Activated naive CD4-positive, alpha-beta T cell treated with anti-CD3 and anti-CD28 coated beads, Interleukin-2, amount 50 U/mL, for 16 hours (primary cell): ENCODE data around the gene TADA1.
"Not testable (repeated sequence)": the region's sequence is repeated elsewhere in the genome, so short reads cannot be mapped to it uniquely, and the experiment has no call there.

Experiments used
- DNase-seq: peaks from one replicate; pipeline ENCODE4 v3.0.0-alpha.2; 2020

The TADA1 gene

DNA sequence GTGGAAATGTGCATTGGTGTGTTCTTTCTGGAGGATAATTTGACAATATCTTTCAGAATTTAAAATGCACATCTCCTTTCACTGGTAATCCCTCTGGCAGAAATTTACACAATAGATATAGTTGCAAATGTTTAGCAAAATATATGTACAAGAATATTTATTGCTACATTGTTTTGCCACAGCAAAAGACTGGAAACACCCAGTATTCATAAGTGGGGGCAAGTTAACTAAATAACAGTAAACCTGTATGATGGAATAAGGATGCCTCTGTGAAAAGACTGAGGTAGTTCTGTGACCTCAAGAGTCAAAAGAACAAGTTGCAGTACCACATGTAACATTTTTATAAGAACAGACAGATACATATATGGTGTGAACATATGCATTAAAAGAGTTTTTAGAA, 13.7 kb upstream of the TADA1 start:
- DNase-seq, result no peak

DNA sequence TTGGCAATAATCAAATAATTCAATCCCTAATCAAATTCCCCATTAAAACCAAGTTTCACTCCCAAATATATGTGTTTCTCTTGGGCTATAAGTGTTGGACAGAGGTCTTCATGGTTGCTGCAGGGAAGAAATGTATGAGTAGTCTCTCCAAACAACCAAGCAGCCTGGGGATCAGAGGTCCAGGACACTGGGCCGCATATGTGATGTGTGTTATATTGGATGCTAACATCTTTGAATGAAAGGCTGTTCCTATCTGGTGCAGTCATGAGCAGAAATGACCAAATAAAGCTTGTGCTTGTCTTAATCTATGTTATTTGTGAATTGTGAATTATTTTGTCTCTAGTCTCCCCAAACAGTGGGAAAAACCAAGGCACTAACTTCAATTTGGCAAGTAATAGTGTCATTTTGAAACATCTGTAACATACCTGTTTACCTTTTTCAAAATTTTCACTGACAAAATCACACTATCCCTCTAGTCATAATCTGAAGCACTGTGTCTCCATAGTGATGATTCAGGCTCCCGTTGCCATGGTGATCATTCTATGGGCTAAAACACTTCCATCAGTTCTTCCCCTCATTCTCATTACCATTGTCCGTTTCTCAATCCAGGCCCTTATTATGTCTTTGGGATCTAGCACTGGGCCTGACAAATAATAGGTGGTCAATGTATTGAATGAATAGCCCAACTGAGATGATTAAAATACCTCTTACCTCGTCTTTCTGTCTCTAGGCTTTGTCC, 12.5 kb upstream of the TADA1 start:
- no peak for DNase-seq

DNA sequence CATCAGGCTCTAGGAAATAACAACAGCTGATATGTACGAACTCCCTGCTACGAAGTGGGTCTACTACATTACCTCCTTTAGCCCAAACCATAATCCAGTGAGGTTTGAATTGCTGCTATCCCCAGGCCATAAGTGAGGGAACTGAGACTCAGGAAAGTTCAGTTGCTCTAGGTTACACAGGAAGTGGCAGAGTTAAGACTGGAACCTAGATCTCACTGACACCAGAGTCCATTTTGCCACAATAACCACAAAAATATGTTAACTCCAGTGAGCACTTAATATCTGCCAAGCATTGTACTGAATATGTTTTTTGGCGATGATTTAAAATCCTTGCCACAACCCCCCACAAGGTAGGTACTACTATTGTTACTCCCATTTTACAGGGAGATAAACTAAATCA, 8.9 kb upstream of the TADA1 start:
- no peak for DNase-seq

DNA sequence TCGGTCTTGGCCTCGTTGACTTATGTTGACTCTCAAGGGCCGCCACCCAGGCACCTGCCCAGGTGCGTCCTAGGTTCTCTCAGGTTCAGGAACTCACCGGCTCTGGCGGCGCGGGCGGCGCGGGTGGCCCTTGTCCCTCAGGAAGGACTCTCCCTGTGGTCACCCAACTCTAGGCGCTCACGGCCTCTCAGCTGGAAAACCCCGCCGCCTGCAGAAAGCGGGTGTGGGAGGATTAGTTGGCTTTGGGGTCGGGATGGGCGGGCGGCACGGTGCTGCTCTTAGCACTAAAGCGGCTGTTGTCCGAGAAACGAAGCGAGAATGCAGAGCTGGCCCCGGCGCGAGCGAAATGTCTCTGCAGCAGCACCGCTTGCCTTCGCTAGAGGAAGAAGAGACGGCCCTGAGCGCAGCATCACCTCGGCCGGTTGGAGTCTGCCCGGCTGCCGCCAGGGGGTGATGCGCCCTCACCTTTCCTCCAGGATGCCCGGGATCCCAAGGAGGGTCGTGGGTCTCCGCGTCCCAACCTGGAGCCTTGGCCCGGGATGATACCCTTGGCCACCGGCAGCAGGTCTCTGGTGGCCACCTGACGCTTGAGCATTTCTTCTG, 8.1 kb upstream of the TADA1 start:
- DNase-seq, result peak; percentile 21

DNA sequence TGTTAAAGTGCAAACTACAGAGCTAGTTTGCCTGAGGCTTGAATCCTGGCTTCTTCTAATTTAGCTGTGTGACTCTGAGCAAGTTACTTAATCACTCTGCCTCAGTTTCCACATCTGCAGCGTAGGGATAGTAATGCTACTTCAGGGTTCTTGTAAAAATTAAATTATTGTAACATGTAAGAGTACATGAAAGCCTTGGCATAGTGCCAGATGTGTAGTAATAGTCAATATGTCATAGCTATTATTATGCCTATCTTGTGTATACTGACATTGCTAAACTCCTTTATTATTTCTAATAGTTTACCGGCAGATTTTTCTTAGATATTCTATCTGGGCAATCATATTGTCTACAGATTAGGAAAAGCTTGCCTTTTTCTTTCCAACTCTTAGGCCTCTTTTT, 6.8 kb upstream of the TADA1 start:
- no peak for DNase-seq

DNA sequence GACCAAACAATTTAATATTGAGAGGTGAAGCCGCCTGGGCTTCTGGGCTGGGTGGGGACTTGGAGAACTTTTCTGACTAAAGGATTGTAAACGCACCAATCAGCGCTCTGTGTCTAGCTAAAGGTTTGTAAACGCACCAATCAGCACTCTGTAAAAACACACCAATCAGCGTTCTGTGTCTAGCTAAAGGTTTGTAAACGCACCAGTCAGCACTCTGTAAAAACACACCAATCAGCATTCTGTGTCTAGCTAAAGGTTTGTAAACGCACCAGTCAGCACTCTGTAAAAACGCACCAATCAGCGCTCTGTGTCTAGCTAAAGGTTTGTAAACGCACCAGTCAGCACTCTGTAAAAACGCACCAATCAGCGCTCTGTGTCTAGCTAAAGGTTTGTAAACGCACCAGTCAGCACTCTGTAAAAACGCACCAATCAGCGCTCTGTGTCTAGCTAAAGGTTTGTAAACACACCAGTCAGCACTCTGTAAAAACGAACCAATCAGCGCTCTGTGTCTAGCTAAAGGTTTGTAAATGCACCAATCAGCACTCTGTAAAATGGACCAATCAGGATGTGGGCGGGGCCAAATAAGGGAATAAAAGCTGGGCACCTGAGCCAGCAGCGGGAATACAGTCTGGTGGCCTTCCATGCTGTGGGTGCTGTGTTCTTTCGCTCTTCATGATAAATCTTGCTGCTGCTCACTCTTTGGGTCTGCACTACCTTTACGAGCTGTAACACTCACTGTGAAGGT, 2.3 kb upstream of the TADA1 start:
- DNase-seq, result not testable (repeated sequence)

DNA sequence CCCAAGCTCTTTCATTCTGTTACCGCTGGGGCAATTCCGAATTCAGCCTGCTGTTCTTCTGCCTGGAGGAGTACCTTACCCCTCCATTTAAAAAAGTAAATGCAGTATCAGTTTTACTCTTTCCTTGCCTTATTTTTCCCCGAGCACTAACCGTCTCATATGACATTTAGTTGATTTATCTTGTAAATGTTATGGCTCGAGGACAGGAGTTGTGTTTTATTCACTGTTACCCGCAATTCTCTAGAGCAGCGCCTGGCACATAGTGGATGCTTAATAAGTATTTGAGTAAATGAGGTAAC, 425 bp upstream of the TADA1 start:
- DNase-seq, result no peak

DNA sequence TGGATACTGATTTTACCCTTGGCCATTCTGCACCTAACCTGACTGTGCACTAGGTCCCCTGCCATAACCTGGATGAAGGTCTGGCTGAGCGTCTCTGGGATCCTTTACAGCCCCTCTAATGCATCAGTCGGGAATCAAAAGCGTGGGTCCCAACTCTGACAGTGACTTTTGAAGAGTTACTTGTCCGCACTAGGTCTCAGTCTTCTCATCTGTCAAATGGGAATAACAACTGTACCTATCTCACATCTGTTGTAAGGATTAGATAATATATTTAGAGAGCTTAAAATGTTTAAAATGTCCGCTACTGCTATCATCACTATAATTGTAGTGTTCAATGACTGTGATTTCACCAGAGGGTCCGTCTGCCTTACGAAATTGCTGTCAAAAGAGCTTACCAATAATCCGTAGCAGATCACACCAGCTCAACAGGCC, 746 bp downstream of the TADA1 start:
- no peak for DNase-seq

DNA sequence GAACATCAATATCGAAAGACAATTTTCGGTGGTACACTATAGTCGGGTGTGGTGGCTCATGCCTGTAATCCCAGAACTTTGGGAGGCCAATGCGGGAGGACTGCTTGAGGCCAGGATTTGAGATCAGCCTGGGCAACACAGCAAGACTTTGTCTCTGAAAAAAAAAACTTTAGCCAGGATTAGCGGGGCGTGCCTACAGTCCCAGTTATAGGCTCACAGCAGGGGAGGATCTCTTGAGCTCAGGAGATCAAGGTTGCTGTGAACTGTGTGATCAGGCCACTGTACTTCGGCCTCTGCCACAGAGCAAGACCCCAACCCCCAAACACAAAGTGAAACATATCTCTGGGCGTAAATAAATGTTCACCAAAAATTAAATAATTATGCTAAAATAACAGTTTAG, 1.6 kb downstream of the TADA1 start:
- no peak for DNase-seq

DNA sequence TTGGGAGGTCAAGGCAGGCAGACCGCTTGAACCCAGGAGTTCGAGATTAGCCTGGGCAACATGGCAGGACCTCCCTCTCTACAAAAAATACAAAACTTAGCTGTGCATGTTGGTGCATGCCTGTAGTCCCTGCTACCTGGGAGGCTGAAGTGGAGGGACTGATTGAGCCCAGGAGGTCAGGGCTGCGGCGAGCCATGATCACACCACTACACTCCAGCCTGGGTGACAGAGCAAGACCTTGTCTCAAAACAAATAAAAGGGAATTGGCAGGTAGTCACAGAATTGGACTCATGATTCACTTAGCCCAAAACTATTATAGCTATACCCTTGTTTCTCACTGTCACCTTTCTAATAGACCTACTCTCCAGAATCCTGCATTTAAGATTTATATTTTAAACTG, 5.5 kb downstream of the TADA1 start:
- no peak for DNase-seq

DNA sequence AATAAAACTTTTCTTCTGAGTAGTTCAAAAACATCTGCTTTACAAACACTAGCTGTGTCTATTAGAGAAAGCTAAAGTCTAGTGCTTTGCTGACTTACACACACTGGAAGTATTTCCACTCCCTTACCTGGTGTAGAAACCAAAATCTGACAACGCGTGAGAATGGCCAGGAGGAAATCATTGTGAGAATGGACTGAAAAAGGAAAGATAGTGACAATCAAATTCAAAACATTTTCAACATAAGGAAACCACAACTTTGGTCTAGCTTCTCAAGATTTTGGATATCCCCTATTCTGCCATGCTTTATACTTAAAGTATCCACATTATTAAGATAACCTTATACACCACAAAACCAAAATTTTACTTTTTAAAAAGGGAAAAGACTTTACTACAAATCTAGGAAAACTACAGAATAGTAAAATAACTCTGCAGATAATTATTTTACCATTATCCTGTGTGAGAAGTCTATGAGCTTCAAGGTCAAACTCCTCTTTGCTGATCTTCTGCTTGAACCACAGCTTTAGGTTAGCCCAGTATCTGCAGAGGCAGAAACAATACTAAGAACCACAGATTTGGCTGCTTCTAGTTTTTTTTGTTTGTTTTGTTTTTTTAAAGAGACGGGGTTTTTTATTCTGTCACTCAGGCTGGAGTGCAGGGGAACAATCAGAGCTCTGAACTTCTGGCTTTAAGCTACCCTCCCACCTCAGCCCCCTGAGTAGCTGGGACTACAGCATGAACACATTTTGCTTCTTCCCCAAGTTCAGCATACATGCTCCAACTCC, 6.6 kb downstream of the TADA1 start:
- DNase-seq, result no peak

DNA sequence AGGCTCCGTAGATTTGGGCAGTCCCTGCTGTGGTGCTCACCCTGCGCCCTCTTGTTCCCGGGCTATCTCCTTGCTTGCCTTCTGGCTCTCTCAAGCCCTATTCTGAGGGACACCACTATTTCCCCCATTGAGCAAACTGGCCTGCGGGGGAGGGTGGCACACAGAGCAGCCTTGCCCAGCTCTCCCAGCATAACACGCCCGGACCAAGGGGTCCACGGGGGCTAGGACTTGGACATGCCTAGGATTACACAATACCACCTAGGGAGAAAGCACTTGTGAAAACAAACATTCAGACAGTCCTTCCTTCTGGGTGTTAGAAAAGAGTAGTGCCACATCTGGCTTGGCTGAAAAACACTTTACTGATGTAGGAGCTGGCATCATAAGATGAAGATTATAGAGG, 7.4 kb downstream of the TADA1 start:
- no peak for DNase-seq

DNA sequence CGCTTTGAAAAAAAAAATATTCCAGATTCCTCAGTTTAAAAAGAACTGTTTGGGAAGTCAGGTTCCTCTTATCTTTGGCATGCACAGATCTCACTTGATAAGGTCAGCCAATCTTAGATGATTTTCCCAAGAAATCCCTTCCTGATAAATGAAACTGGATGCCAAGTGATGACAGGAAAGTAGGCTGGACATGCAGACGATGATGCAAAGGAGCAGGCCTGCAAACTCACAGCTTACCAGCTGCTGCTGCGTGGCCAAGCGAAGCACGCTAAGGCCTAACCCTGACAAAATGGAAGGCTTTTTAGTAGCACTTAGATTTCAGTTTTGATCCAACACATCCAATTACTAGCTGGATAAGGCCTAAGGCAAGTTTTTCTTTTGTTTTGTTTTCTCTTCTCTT, 10.1 kb downstream of the TADA1 start:
- DNase-seq, result no peak

DNA sequence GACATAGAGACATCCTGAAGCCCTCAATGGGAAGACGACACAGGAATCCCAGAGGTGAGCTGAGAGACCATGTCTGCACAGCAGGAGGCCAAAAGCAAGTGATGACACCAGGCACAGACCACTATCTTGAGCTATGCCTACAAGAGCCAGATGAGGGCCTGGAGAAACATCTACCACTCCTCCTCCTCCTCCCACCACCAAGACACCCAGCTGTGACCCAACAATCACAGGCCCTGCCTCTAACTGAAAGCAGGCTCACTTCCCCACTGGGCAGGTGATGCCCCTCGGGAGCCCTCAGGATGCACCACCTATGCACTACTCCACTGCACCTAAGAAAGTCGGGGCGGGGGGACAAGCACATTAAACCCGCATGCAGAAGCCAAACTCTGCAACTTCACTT, 16.5 kb downstream of the TADA1 start:
- no peak for DNase-seq

DNA sequence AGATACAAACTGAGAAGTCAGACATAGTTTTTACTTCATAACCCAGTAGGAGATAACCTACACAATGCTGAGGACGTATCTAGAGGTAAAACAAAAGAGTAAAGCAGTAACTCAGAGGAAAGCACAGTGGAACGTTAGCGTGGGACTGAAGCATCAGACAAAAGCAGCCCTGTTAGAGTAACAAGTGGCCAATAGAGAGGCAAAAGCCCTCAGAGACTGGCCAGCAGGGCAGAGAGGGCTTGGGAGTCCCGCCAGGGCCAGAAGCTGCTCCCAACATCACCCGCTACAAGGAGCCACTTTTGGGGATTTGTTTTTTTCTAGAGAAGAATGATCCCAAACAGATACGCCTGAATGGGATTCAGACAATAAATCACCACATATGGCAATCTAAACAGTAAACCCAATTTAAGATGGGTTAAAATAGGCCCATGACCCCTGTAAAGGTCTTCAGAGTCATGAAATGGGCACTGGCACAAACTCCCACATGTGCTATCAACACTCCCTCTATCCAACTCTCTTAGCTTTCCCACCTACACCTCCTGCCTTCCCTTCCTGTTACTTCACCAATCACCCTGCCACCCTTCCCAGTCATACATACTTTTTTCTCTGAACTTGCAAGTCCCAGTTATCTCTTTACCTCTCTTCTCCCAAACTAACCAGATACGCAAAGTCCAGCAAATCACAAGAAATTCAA, 17.2 kb downstream of the TADA1 start:
- no peak for DNase-seq

DNA sequence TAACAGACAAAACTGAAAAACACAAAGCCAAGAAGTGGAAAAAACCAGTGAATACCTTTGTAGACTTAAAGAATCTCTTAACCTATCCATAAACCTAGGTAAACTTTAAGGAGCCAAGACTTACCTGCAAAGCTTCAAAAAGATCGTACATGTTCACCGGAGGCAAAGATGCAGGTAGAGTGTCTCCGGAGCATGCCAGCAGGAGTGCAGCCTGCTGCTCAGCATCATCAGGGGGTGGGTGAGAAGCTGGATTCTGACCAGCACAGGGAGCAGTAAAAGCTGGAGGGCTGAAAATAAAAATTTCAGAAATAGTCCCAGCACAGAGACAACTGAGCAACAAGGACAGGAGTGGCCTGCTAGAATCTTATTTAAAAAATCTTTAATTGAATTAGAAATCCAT, 18.1 kb downstream of the TADA1 start:
- no peak for DNase-seq

DNA sequence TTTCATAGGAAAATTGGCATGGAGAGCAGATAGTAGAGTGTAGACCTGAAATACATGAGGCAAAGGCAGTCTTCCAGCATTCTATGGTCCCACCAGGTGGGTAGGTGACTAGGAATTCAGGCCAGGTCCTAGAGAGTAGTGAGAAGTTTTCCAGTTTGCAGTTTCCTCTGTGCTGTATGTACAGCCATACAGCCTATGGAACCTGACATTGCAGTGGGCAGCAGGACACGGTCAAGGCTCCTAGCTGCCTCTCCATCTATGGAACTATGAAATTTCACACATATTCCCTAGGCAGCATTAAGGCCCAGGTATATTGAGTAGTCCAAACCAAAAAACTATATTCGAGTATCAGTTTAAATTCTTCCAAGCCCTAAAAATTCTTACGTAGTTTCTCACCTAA, 20.5 kb downstream of the TADA1 start:
- DNase-seq, result no peak

DNA sequence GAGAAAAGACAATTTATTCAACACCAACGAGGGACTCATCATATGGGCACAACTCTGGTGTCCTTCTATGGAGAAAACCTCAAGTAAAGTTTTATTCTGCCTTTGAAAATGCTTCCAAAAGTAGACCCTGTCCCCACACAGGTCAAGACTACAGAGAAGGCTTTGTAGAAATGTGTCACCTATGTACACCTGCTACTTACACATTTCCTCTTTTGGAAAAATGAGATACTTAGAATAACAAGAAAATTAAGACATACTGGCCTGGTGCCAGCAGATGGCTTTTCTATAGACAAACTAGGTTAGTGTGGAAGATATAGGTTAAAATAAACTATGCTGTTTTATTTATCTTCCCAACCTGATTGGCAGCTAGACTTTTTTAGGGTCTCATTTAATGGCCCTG, 23.1 kb downstream of the TADA1 start:
- DNase-seq, result no peak

DNA sequence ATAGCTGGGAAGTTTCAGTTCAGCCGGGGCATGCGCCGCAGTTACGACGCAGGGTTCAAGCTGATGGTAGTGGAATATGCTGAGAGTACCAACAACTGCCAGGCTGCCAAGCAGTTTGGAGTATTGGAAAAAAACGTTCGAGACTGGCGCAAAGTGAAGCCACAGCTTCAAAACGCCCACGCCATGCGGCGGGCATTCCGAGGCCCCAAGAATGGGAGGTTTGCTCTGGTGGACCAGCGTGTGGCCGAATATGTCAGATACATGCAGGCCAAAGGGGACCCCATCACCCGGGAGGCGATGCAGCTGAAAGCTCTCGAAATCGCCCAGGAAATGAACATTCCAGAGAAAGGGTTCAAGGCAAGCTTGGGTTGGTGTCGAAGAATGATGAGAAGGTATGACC, 26.9 kb downstream of the TADA1 start:
- DNase-seq, result no peak

DNA sequence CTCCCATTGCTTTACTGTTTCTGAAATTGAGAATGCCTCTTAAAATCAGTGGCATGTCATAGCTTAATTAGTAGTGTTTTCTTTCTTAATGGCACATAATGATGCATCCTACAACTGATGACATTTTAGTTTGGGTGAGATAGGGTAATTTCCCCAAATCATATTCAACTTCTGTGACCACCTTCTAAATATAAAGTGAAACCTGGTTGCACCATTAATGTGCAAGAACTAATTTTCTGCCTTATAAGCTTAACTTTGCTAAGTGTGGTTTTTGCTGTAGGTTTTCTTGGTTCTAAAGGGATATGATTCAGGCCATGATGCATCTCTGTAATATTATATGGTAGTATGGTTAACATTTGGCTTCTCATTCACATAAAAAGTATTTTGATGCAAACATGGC, 27.9 kb downstream of the TADA1 start:
- DNase-seq, result no peak

DNA sequence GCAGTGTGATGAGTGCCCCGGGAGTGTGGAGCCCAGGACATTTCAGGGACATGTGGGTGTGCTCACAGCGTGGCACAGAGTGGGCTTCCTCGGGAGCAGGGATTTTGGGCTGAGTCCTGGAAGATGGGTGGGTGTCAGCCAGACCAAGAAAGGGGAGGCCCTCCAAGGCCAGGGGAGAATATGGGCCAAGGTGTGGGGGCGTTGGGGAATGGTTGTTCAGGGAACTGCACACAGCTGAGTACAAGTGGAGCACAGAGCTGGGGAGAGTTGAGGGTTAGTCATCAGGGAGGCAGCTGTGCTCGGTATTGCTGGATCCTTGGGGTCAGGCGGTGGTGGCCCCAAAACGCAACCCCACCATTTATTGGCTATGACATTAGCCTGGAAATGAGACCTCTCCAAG, 31.3 kb downstream of the TADA1 start:
- no peak for DNase-seq

DNA sequence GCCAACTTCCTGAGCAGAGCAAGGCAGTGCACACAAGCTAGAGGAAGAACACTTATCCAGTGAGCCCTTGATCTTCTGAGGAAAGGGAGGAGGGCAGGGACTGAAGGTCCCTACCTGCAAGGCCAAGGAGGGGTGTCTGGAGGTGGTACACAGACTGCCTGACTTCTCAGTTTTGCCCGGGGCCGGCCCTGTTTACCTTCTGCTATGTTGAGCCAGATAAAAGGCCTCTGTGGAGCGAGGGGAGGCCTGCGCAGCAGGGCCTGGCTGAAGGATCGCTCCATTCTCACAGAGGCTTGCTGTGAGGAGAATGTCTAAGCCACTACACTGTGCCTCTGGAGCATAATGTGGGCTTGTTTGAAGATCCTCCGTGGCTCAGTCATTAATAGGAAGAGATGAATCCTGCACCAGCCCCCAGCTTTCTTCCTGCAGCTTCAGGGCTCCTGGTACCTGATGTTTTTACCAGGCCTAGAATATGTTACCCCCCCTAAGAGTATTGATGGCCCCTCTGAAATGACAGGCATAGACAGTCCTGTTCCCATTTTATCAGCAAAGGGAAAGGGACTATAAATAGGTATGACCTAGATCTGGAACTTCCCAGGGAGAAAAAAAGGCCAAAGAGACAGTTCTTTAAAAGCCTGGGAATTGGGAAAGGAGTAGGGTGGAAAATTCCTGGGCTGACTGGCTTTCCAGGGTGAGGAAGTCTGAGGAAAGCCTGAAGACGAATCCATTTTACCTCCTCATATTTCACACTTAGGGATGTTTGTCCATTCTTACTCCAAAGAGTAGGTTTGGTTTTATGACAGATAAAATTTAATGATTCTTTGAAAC, 32.1 kb downstream of the TADA1 start:
- DNase-seq, result no peak
